VCaP (cell line): ENCODE measurements around the gene GARNL3.

Source experiments
- H3K27ac ChIP-seq: fragments of 450-650 bp; 2 replicates; pipeline ENCODE4 v1.5.1; 2017
- CTCF ChIP-seq: fragments of 450-650 bp; conservative IDR thresholded peaks from 2 replicates; pipeline ENCODE4 v1.5.1; 2017; ENCODE audit warnings: mild to moderate bottlenecking, moderate library complexity

The GARNL3 gene

DNA sequence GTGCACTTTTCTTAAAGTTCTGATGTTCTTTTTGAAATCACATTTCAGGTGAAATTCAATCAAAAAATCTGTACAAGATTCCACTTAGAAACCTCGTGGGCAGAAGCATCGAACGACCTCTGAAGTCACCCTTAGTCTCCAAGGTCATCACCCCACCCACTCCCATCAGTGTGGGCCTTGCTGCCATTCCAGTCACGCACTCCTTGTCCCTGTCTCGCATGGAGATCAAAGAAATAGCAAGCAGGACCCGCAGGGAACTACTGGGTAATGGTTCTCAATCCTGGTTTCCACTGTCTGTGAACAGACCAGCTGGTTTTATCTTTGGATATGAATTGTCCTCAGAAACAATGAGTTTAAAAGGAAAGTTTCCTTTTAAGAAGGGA is 124.3 kb downstream of the GARNL3 start:
- H3K27ac ChIP-seq: no peak overlapping the region
- no peak for TF ChIP-seq CTCF

DNA sequence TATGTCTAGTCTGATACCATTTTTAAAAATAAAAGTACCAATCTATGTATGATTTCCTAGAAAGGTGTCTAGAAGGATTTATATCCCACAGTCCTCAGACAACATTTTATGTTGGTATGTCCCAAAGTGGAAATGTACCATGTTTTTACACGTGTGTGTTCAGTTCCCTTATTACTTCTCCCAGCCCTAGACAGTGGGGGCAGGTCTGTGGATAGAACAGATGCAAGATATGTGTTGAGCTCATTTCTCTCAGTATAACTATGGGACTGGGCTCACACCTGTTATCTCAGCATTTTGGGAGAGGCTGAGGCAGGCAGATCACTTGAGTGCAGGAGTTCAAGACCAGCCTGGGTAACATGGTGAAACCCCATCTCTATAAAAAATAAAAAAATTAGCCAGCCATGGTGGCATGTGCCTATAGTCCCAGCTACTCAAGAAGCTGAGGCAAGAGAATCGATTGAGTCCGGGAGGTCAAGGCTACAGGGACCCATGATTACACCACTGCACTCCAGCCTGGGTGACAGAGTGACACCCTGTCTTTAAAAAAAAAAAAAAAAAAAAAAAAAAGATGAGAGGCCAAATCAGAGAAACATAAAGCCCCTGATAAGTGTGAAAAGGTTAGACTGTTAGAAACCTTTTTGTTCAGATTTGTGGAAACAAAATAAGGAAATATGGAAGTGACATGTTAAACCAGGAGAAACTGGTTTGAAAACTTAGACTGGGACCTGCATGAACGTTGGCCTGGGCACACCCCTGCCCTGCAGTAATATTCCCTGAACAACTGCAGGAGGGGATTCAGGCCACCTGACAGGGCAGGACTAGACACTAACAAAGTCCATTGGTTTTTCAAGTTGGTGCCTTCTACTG is 125.0 kb downstream of the GARNL3 start:
- no peak for TF ChIP-seq CTCF
- no peak overlapping the region for H3K27ac ChIP-seq

DNA sequence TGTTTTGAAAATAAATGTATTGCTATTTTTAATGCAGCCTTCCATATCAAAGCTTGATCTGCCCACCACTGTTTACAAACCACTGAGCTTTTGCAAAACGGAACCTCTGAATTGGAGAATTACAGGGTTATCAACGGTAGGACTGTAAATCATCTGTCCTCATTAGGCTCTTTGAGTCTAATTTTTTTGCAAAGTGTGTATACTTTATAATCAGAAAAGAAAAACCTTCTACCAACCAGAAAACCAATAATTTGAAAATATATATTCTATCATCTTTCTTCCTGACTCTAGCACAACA is 125.6 kb downstream of the GARNL3 start:
- TF ChIP-seq CTCF: no peak
- H3K27ac ChIP-seq: no peak overlapping the region

GRCh38 chr9:127390563-127390962 is 126.0 kb downstream of the GARNL3 start:
- no peak for TF ChIP-seq CTCF
- H3K27ac ChIP-seq: no peak overlapping the region

DNA sequence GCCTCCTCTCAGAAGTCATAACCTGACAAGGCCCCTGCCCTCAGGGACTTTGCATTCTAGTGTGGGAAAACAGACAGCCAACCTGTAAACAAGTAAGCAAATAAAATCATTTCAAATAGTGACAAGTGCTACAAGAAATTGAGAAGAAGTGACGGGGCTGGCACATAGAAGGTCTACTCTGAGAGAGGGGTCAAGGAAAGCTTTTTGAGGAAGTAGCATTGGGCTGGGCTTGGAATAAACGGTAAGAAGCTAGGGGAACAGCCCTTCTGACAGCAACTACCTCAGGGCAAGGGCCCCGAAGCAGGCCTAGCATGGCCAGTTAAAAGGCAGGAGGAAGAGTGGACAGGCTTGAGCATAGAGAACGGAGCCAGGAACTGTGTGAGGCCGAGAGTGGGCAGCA is 127.6 kb downstream of the GARNL3 start:
- H3K27ac ChIP-seq: no peak overlapping the region
- no peak for TF ChIP-seq CTCF

- no peak for TF ChIP-seq CTCF
- no peak overlapping the region for H3K27ac ChIP-seq
These were observed 128.4 kb downstream of the GARNL3 start for GRCh38 chr9:127392976-127393375.

GRCh38 chr9:127393645-127394044 is 129.1 kb downstream of the GARNL3 start:
- TF ChIP-seq CTCF: 0 out of 2 replicates have a peak, but pooled peaks have one; percentile 32
- no peak overlapping the region for H3K27ac ChIP-seq
